MG63 (cell line): ENCODE data around the gene ENO4. TPM values are rescaled to one million over a fixed set of nuclear protein-coding genes. Genes with fewer than 3 reads are reported as not detected.

Experiments
- DNase-seq: peaks from one replicate; pipeline ENCODE4 v3.0.0-alpha.2; 2020
- H3K27me3 ChIP-seq: fragments of 250-450 bp; sonication (Bioruptor Pico); 2 replicates; pipeline ENCODE4 v1.5.1; 2020; ENCODE audit warnings: mild to moderate bottlenecking, moderate library complexity
- H3K36me3 ChIP-seq: fragments of 250-450 bp; sonication (Bioruptor Pico); 2 replicates; pipeline ENCODE4 v1.5.1; 2020; ENCODE audit warnings: mild to moderate bottlenecking, moderate library complexity
- H3K4me3 ChIP-seq: fragments of 250-450 bp; sonication (Bioruptor Pico); 2 replicates; pipeline ENCODE4 v1.5.1; 2020; ENCODE audit warnings: mild to moderate bottlenecking, moderate library complexity
- H3K9me3 ChIP-seq: fragments of 250-450 bp; sonication (Bioruptor Pico); 2 replicates; pipeline ENCODE4 v1.5.1; 2020; ENCODE audit warnings: mild to moderate bottlenecking, moderate library complexity
- total RNA-seq: library from RNA; depleted of rRNA; stranded (reverse); fragments of >200 nt; shearing (Covaris generic); gene quantifications from 2 replicates; pipeline ENCODE4 v1.2.3, GENCODE V29; 2014; ENCODE audit warnings: low replicate concordance

ENO4 gene
- total RNA-seq, 1 experiment from 2014 or later, result 0.69 TPM

- Histone ChIP-seq H3K27me3 (no peaks in the 10 kb centered on the region), H3K36me3 (no peaks in the 10 kb centered on the region), H3K9me3 (no peaks in the 10 kb centered on the region), H3K4me3 (no peak overlapping the region)
- DNase-seq, result no peak
These were observed 23.4 kb upstream of the ENO4 start for GRCh38 chr10:116825901-116826300.

DNA sequence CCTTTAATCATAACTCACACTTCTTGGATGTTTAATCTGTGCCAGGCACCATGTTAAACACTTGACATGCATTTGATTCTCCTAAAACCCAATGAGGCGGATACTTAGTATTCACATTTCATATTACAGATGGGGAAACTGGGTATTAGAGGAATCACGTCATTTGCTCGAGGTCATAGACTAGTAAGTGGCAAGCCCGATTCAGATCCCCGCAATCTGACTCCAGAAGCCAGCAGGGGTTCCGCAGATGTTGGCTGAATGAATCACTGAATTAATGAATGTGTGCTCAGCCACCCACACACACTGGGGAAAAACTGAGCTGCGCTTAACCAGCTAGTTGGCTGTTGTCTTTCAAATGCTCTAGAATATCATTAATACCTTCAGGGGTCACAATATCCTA, 22.5 kb upstream of the ENO4 start:
- no peaks in the 10 kb centered on the region for H3K27me3 ChIP-seq
- DNase-seq, result peak; percentile 86

DNA sequence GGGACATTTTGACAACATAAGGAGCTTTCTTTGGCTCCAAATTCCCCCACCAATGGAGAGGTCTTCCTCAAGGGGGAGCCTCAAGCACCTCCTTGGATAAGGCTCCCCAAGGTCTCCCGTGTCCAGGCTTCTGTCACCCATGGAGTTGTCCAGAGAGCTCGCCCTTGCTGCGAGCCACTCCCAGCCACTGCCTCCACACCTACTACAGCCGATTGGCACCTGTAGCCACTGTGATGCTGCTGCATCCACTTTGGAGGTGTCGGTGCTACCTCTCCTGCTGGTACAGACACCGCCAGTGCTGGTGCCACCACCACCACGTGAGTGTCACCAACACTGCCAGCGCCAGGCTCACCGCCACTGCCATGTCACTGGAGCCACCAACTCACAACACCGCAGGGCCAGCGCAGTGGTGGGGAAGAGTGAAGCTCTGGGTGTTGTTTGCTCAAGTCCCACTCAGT, 22.1 kb upstream of the ENO4 start:
- no peaks in the 10 kb centered on the region for H3K36me3 ChIP-seq

More for the DNA sequence above, 22.5 kb upstream of the ENO4 start:
- Histone ChIP-seq H3K36me3 (no peaks in the 10 kb centered on the region), H3K4me3 (no peak overlapping the region), H3K9me3 (no peaks in the 10 kb centered on the region)

GRCh38 chr10:116828116-116828515, 21.2 kb upstream of the ENO4 start:
- Histone ChIP-seq H3K9me3 (no peaks in the 10 kb centered on the region), H3K27me3 (no peaks in the 10 kb centered on the region), H3K36me3 (no peaks in the 10 kb centered on the region), H3K4me3 (no peak overlapping the region)
- no peak for DNase-seq

More for the DNA sequence above, 22.1 kb upstream of the ENO4 start:
- H3K27me3 ChIP-seq, result no peaks in the 10 kb centered on the region
- no peak for DNase-seq
- H3K9me3 ChIP-seq, result no peaks in the 10 kb centered on the region
- no peak overlapping the region for H3K4me3 ChIP-seq

- DNase-seq, result no peak
- H3K4me3 ChIP-seq, result no peak overlapping the region
- no peaks in the 10 kb centered on the region for H3K9me3 ChIP-seq
- H3K27me3 ChIP-seq, result no peaks in the 10 kb centered on the region
- H3K36me3 ChIP-seq, result no peaks in the 10 kb centered on the region
These were observed 19.6 kb upstream of the ENO4 start for GRCh38 chr10:116829711-116830110.

- no peaks in the 10 kb centered on the region for H3K9me3 ChIP-seq
- H3K4me3 ChIP-seq, result no peak overlapping the region
- H3K36me3 ChIP-seq, result no peaks in the 10 kb centered on the region
- no peak for DNase-seq
- no peaks in the 10 kb centered on the region for H3K27me3 ChIP-seq
These were observed 18.2 kb upstream of the ENO4 start for GRCh38 chr10:116831086-116831485.

DNA sequence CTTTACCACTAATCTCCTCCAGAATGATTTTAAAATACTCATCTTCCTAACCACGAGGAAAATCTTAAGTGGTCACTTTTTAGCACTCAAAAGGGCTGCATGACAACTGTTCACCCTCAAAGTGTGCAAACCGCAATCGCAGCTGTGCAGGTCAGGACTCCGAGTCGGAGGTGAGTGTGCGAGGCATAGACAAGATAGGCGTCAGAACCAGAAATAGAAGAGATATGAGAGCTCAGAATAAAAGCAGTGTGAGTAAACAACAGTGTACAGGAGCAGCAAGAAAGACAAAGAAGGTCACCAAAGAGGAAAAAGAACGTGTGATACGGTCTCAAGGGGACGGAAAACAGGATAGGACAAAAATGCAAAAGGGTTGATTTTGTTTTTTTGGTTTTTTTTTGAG, 17.5 kb upstream of the ENO4 start:
- Histone ChIP-seq H3K36me3 (no peaks in the 10 kb centered on the region), H3K4me3 (no peak overlapping the region), H3K9me3 (no peaks in the 10 kb centered on the region), H3K27me3 (no peaks in the 10 kb centered on the region)
- no peak for DNase-seq

DNA sequence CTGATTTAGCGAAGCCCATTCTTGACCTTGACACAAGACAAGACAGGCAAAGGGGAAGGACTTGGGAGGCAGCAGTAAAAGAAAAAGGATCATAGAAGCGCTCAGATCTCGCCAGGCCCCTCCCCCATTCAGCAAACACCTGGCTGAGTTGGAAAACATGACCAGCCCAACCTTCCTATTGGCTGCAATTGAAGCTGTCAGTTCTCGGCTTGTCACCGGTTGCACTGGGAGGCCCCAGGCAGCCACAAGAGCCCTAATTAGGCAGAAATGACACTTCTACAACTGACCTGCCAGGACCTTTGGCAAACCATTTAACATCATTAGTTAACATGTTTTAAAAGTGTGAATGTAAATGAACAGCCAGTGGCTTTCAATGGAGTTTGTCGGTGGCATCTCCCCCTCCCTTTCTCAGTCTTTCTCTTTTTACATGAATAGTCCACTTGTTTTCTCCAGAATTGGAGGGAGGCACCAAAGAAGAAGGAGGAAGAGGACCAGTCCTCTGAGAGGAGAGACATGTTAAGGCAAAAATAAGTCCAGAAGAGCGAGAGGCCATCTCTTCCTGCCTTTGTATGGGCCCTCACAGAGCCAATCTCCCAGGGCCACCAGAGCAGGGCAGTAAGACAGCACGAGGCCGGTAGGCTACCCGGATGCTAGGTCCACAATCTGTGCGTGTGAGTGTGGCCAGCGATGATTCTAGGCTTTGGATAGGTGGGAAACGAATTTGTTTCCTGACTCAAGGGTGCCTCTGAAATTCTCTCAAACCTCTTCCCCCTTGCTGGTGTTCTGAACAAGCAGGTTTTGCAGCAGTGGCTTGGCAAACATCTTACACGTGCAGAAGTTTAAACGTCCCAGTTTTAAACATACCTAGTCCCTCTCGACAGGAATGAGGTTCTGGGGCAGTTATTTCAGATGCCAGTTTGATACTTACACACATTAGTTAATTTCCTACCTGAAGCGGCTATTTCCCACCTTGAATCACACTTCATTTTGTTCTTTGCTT, 15.0 kb upstream of the ENO4 start:
- DNase-seq, result no peak
- H3K4me3 ChIP-seq, result no peak overlapping the region
- H3K36me3 ChIP-seq, result no peaks in the 10 kb centered on the region
- H3K9me3 ChIP-seq, result no peaks in the 10 kb centered on the region
- H3K27me3 ChIP-seq, result no peaks in the 10 kb centered on the region

GRCh38 chr10:116835658-116836057, 13.6 kb upstream of the ENO4 start:
- H3K9me3 ChIP-seq, result no peaks in the 10 kb centered on the region
- DNase-seq, result no peak
- H3K4me3 ChIP-seq, result no peak overlapping the region
- H3K36me3 ChIP-seq, result no peaks in the 10 kb centered on the region
- H3K27me3 ChIP-seq, result no peaks in the 10 kb centered on the region

DNA sequence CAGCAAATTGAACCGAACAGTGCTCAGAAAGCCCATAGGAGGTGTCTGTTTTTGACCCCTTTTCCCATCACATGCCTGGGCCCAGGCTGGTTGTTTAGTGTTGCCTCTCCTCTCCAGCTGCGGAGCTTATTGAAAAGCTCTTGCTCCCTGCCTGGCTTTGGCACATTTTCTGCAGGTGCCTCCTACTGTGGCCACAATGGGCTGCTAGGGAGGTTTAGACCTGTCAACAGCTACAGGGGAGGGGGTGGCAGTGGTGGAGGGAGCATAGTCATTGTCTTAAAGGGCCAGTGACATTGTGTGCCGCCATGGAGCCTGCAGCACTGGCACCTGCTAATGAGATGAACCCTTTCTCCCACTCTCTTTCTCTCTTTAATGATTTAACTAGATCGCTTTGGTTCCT, 13.2 kb upstream of the ENO4 start:
- no peak for DNase-seq
- Histone ChIP-seq H3K36me3 (no peaks in the 10 kb centered on the region), H3K27me3 (no peaks in the 10 kb centered on the region)

GRCh38 chr10:116836902-116837523, 12.3 kb upstream of the ENO4 start:
- no peaks in the 10 kb centered on the region for H3K9me3 ChIP-seq
- no peaks in the 10 kb centered on the region for H3K36me3 ChIP-seq
- no peak for DNase-seq
- H3K4me3 ChIP-seq, result no peak overlapping the region
- H3K27me3 ChIP-seq, result no peaks in the 10 kb centered on the region

More for the DNA sequence above, 13.2 kb upstream of the ENO4 start:
- Histone ChIP-seq H3K4me3 (no peak overlapping the region), H3K9me3 (no peaks in the 10 kb centered on the region)

DNA sequence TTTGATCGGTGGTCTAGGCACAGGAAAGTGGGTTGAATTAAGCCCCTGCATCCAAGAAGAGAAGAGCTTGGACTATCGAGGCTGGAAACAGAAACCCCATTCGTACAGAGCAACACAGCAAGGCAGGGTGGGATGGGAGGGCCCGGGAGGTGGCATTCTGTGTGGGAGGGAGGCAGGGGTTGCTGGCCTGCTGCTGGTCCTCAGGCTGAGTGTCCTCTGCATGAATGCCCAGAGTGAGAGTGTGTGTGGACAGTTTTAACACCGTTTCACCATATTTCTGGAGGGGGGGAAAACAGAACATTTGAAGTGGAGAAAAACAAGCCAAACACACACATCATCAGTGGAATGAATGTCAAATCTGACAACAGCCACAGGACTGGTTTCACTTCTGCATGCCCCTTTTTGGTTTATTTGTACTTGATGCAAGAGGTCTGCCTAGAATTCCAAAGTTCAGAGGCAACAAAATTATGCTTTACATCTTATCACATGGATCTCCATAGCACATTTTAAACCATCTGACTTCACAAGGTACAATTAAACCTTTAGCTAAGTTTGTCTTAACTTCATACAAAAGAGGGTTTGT, 11.1 kb upstream of the ENO4 start:
- H3K27me3 ChIP-seq, result no peaks in the 10 kb centered on the region
- H3K4me3 ChIP-seq, result no peak overlapping the region
- DNase-seq, result no peak
- no peaks in the 10 kb centered on the region for H3K36me3 ChIP-seq
- no peaks in the 10 kb centered on the region for H3K9me3 ChIP-seq

- Histone ChIP-seq H3K27me3 (no peaks in the 10 kb centered on the region), H3K36me3 (no peaks in the 10 kb centered on the region), H3K9me3 (no peaks in the 10 kb centered on the region), H3K4me3 (no peak overlapping the region)
- no peak for DNase-seq
These were observed 8.8 kb upstream of the ENO4 start for GRCh38 chr10:116840389-116841075.

DNA sequence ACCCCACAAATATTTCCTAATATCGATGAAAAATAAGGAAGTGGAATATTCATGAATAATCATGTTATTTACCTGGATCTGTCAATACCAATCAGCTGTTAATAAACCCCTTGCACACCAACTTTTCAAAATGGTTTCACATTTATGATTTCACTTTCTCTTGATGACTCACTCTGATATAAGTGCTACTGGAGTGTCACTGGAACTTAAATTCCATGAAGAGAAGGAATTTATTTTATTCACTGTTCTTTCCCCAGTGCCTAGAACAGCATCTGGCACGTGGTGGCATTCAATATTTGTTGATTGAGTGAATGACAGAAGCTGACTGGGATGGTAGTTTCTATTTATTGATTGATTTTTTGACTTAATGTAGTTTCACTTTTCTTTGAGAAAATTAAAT, 3.5 kb upstream of the ENO4 start:
- Histone ChIP-seq H3K4me3 (no peak overlapping the region), H3K9me3 (no peaks in the 10 kb centered on the region), H3K36me3 (no peaks in the 10 kb centered on the region), H3K27me3 (no peaks in the 10 kb centered on the region)
- DNase-seq, result no peak

DNA sequence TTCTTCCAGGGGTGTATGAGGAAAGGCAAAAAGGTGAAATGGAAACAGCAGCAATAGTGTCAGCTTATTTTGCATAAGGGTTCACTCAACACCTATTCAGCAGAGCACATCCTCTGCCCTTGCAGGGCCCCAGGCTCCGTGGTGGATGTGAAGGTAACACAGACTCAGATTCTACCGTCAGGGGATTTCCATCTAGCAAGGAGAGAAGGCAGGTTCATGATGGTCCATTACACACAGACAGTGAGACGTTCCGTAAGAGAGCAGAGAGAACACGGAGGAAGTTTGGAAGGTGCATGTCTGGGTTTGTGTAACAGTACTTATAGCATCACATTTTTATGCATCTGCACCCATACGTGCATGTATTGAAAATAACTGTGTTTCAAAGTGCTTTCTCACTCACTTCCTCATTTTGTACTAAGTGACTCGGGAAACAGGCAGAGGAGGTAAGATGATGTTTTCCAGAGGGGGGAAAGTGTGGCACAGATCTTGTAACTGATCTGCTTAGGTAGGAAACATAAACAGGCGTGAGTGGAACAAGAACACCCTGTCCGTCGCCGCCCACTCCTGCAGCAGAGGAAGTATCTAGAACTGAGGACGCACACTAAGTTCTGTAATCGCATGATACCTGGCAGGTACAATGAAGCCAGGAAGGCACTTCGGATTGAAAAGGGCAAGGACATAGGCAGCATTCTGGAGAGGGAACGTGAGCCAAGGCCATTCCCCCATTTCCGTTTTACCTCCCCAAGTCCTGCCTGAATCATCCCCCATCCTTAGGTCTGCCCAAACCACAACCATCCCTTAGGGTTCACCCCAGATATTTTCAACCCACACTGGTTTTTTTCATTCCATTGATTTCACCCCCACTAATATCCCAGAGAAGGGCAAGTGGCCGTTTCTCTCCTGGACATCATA, 1.0 kb upstream of the ENO4 start:
- H3K9me3 ChIP-seq, result no peaks in the 10 kb centered on the region
- DNase-seq, result no peak
- H3K36me3 ChIP-seq, result no peaks in the 10 kb centered on the region
- H3K27me3 ChIP-seq, result no peaks in the 10 kb centered on the region
- H3K4me3 ChIP-seq, result peak overlapping the region; percentile 52

- no peak for DNase-seq
- H3K9me3 ChIP-seq, result no peaks in the 10 kb centered on the region
- H3K36me3 ChIP-seq, result no peaks in the 10 kb centered on the region
- peak overlapping the region; percentile 52 for H3K4me3 ChIP-seq
- H3K27me3 ChIP-seq, result no peaks in the 10 kb centered on the region
These were observed 403 bp upstream of the ENO4 start for GRCh38 chr10:116848944-116849247.
